CD4-positive, alpha-beta T cell (primary cell): ENCODE data around the gene C6orf132. TPM values are rescaled to one million over a fixed set of nuclear protein-coding genes. Genes with fewer than 3 reads are reported as not detected.
A peak's percentile ranks its signal among the peaks of the same experiment; 100 is the strongest.

Source experiments
- ATAC-seq: fragments of 200-7000 bp; cut with Tn5 transposase; one replicate; pipeline ENCODE4 v1.10.0; 2022; ENCODE audit warnings: mild to moderate bottlenecking; ENCODE audit not compliant: poor library complexity
- CTCF ChIA-PET: fragments of 350-600 bp; sonication (Branson Sonifier 250); formaldehyde crosslinking; loops from one replicate; lab custom pipeline; 2021; ENCODE audit warnings: antibody characterized with exemption, inconsistent platforms; lab: Charles Lee
- POLR2A ChIA-PET: fragments of 350-600 bp; sonication (Branson Sonifier 250); formaldehyde crosslinking; loops from one replicate; lab custom pipeline; 2021; ENCODE audit warnings: antibody characterized with exemption, inconsistent platforms; lab: Charles Lee
- DNase-seq, 14 experiments: peaks; one replicate each; pipeline ENCODE4 v3.0.0-alpha.2; 2013 to 2020; ENCODE audit warnings: mixed read lengths in 2 of 14
- H3K27ac ChIP-seq, 2 donors: one replicate each; pipeline versions ENCODE4 v1.5.1 to v1.7.0; 2013; ENCODE audit warnings: low read length in 2 of 2, low read depth in 1 of 2, mild to moderate bottlenecking in 1 of 2
- H3K27me3 ChIP-seq, 2 experiments: 1 replicate in 1 of 2; 2 replicates in 1 of 2; pipeline versions ENCODE4 v1.6.1 to v1.7.0; 2013; ENCODE audit warnings: low read length in 2 of 2, control low read depth in 1 of 2, mild to moderate bottlenecking in 1 of 2, moderate library complexity in 1 of 2; ENCODE audit not compliant: insufficient read depth in 2 of 2, control insufficient read depth in 1 of 2
- H3K36me3 ChIP-seq: one replicate; pipeline ENCODE4 v1.6.1; 2013; ENCODE audit warnings: low read length, control low read depth; ENCODE audit not compliant: insufficient read depth
- H3K4me1 ChIP-seq: one replicate; pipeline ENCODE4 v1.6.1; 2013; ENCODE audit warnings: low read length, control low read depth; ENCODE audit not compliant: insufficient read depth
- H3K4me3 ChIP-seq: one replicate; pipeline ENCODE4 v1.5.1; 2013; ENCODE audit warnings: mild to moderate bottlenecking, low read length, moderate library complexity
- H3K9me3 ChIP-seq, 2 experiments: 1 replicate in 1 of 2; 2 replicates in 1 of 2; pipeline versions ENCODE4 v1.6.1 to v1.7.0; 2013; ENCODE audit warnings: low read length in 2 of 2, mild to moderate bottlenecking in 2 of 2, control low read depth in 1 of 2, moderate library complexity in 1 of 2; ENCODE audit not compliant: control insufficient read depth in 1 of 2, insufficient read depth in 1 of 2
- H3K27ac Mint-ChIP-seq: one replicate; pipeline ENCODE4 v1.8.0; 2020; ENCODE audit warnings: mixed read lengths
- H3K27me3 Mint-ChIP-seq: one replicate; pipeline ENCODE4 v1.8.0; 2021; ENCODE audit warnings: mixed read lengths
- H3K36me3 Mint-ChIP-seq: one replicate; pipeline ENCODE4 v1.8.0; 2021; ENCODE audit warnings: low read depth, mixed read lengths
- H3K4me1 Mint-ChIP-seq: one replicate; pipeline ENCODE4 v1.8.0; 2021; ENCODE audit warnings: low read depth, mixed read lengths
- H3K4me3 Mint-ChIP-seq: one replicate; pipeline ENCODE4 v1.8.0; 2020; ENCODE audit warnings: mild to moderate bottlenecking, mixed read lengths
- H3K9me3 Mint-ChIP-seq: one replicate; pipeline ENCODE4 v1.8.0; 2020; ENCODE audit warnings: mixed read lengths
- intact Hi-C, 2 experiments: fragments of 100-400 bp; cut with DNase I in 1 of 2; cut with micrococcal nuclease in 1 of 2; formaldehyde crosslinking; loops; one replicate each; pipeline versions ENCODE4 v1.15.1 to v1.9.0; 2023 to 2025; cut with DNase I, micrococcal nuclease
- total RNA-seq, 174 experiments: library from RNA in 2 of 174; stranded (reverse) in 2 of 174; gene quantifications; one replicate each; pipeline ENCODE4 v1.2.3 and lab custom pipeline; 2021 to 2026
- TF ChIP-seq, protein P1 (sequence below): fragments of 200-600 bp; IDR thresholded peaks from one replicate; pipeline ENCODE4 v1.8.0; 2022; ENCODE audit warnings: antibody characterized with exemption, mild to moderate bottlenecking

C6orf132 gene
- total RNA-seq, 2 experiments from 2014 or later, result not detected

GRCh38 chr6:42176981-42177380 is 34.6 kb upstream of the C6orf132 start:
- peaks cover 0 to 2% of the 10 kb centered on the region in 2 experiments for H3K27me3 ChIP-seq
- H3K36me3 ChIP-seq, result no peaks in the 10 kb centered on the region
- H3K9me3 ChIP-seq, result no peaks in the 10 kb centered on the region
- H3K27ac ChIP-seq, result no peak overlapping the region
- no peak for DNase-seq
- TF ChIP-seq, protein P1, sequence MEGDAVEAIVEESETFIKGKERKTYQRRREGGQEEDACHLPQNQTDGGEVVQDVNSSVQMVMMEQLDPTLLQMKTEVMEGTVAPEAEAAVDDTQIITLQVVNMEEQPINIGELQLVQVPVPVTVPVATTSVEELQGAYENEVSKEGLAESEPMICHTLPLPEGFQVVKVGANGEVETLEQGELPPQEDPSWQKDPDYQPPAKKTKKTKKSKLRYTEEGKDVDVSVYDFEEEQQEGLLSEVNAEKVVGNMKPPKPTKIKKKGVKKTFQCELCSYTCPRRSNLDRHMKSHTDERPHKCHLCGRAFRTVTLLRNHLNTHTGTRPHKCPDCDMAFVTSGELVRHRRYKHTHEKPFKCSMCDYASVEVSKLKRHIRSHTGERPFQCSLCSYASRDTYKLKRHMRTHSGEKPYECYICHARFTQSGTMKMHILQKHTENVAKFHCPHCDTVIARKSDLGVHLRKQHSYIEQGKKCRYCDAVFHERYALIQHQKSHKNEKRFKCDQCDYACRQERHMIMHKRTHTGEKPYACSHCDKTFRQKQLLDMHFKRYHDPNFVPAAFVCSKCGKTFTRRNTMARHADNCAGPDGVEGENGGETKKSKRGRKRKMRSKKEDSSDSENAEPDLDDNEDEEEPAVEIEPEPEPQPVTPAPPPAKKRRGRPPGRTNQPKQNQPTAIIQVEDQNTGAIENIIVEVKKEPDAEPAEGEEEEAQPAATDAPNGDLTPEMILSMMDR, result no peak
- peaks cover 8% of the 10 kb centered on the region for H3K4me1 ChIP-seq
- POLR2A ChIA-PET, result no interaction called here
- no peak overlapping the region for H3K27ac Mint-ChIP-seq
- no peaks in the 10 kb centered on the region for H3K4me1 Mint-ChIP-seq
- H3K27me3 Mint-ChIP-seq, result peaks cover 10% of the 10 kb centered on the region
- CTCF ChIA-PET, result no interaction called here
- no peak overlapping the region for H3K4me3 Mint-ChIP-seq
- intact Hi-C loops, result no loop called here
- H3K4me3 ChIP-seq, result no peak overlapping the region
- no peaks in the 10 kb centered on the region for H3K9me3 Mint-ChIP-seq
- no peak for ATAC-seq
- no peaks in the 10 kb centered on the region for H3K36me3 Mint-ChIP-seq

GRCh38 chr6:42175860-42176259 is 33.4 kb upstream of the C6orf132 start:
- Mint-ChIP-seq H3K27ac (no peak overlapping the region), H3K36me3 (no peaks in the 10 kb centered on the region), H3K9me3 (no peaks in the 10 kb centered on the region), H3K4me3 (no peak overlapping the region), H3K27me3 (peaks cover 10% of the 10 kb centered on the region), H3K4me1 (no peaks in the 10 kb centered on the region)
- Histone ChIP-seq H3K27ac (no peak overlapping the region), H3K4me3 (no peak overlapping the region), H3K27me3 (peaks cover 0 to 2% of the 10 kb centered on the region in 2 experiments), H3K9me3 (no peaks in the 10 kb centered on the region), H3K4me1 (peaks cover 8% of the 10 kb centered on the region), H3K36me3 (no peaks in the 10 kb centered on the region)
- intact Hi-C loops, result no loop called here
- ATAC-seq (no peak), DNase-seq (peak in 1 of 14 experiments; percentile 8)
- TF ChIP-seq, protein P1, result no peak
- ChIA-PET CTCF (no interaction called here), POLR2A (no interaction called here)

DNA sequence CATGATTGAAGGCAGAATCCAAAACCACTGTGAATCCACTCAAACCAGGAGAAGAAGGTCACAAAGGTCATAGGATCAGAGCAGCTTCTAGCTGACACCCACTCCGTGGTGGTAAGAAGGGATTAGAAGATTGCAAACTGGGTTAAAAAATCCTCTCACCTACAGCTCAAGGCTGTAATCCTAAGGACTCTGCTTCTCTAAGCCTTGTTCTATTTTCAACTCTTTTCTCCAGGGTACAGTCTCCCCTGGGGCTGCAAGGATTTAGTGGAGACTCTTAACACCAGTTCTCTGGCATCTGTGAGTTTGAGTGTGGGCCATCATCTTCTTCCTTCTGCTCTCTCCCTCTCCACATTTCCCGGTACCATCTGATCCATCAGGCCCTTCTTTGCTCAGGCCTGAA is 30.7 kb upstream of the C6orf132 start, which contains the start of gene GUCA1A:
Gene GUCA1A (plus strand): TSS at position 264 of the 400 bp plus-strand sequence. CDS start 250 bp downstream, outside the sequence.
- Histone ChIP-seq H3K27ac (no peak within 1 kb of the TSS), H3K4me3 (no peak within 1 kb of the TSS), H3K36me3 (no peaks in the 10 kb centered on the region), H3K27me3 (no peaks in the 10 kb centered on the region), H3K4me1 (peaks cover 3% of the 10 kb centered on the region), H3K9me3 (no peaks in the 10 kb centered on the region)
- no peak within 1 kb of the TSS for H3K4me3 Mint-ChIP-seq
- ATAC-seq (no peak), DNase-seq (no peak)
- H3K27me3 Mint-ChIP-seq, result peaks cover 5% of the 10 kb centered on the region
- H3K27ac Mint-ChIP-seq, result no peak within 1 kb of the TSS
- intact Hi-C loops, result no loop called here
- TF ChIP-seq, protein P1, result no peak
- CTCF ChIA-PET, result no interaction called here
- POLR2A ChIA-PET, result no interaction called here
- H3K36me3 Mint-ChIP-seq, result no peaks in the 10 kb centered on the region
- no peaks in the 10 kb centered on the region for H3K9me3 Mint-ChIP-seq
- no peaks in the 10 kb centered on the region for H3K4me1 Mint-ChIP-seq
